ENCODE measurements around the gene HABP4. TPM values are rescaled to one million over a fixed set of nuclear protein-coding genes. Genes with fewer than 3 reads are reported as not detected.

Gene HABP4
- 14.3 and 19.3 TPM in 2 replicates for total RNA-seq

DNA sequence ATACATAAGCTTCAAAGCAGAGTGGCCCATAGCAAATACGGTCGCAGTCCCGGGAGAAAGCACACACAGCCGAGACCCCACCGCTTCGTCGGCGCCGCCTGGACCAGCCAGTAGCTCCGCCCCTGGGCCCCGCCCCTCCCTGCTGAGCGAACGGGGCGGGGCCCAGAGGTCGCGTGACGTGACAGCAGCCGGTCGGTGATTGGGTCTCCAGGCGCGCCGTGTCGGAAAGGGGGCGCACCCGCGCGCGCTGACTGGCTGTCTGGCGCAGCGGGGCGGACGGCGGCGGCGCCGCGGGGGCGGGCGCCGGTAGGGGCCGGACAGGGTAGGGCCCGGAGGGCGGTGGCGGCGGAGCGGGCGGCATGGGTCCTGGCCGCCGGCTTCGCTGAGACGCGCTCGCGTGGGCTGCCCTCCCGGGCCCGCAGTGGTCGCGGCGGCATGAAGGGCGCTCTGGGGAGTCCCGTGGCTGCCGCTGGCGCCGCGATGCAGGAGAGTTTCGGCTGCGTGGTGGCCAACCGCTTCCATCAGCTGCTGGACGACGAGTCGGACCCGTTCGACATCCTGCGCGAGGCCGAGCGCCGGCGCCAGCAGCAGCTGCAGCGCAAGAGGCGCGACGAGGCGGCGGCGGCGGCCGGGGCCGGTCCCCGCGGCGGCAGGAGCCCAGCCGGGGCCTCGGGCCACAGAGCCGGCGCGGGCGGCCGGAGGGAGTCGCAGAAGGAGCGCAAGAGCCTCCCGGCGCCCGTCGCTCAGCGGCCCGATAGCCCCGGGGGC lies at the start of gene HABP4:
HABP4 (plus strand) TSS at position 325 of the 768 bp plus-strand sequence; CDS start at position 436, 111 bp downstream.

GRCh38 chr9:96418083-96418919 lies 31.7 kb upstream of the HABP4 start, which contains the start of gene ZNF367:
TSS of gene ZNF367 (minus strand) at chr9:96418370. CDS start at chr9:96418032, 338 bp downstream.

Other genes starting within 250 kb of the HABP4 start
- 0.30 TPM in 1 of 2 replicates, not detected in the other for gene HSD17B3, start 148.0 kb upstream of the HABP4 start, total RNA-seq
- gene SLC35D2, start 66.5 kb upstream of the HABP4 start, total RNA-seq: 24.7 and 29.1 TPM in 2 replicates
- 3.9 and 5.2 TPM in 2 replicates for gene ZNF367, start 31.8 kb upstream of the HABP4 start, total RNA-seq
- gene CDC14B, start 169.7 kb downstream of the HABP4 start, total RNA-seq: 5.8 and 12.1 TPM in 2 replicates
- gene PRXL2C, start 205.1 kb downstream of the HABP4 start, total RNA-seq: 11.4 and 11.6 TPM in 2 replicates